NAMALWA (cell line): Measurements from ENCODE around the gene IDH2.

Source experiments
- DNase-seq: peaks from one replicate; pipeline ENCODE4 v3.0.0-alpha.2; 2015; ENCODE audit warnings: low spot score

Gene IDH2

DNA sequence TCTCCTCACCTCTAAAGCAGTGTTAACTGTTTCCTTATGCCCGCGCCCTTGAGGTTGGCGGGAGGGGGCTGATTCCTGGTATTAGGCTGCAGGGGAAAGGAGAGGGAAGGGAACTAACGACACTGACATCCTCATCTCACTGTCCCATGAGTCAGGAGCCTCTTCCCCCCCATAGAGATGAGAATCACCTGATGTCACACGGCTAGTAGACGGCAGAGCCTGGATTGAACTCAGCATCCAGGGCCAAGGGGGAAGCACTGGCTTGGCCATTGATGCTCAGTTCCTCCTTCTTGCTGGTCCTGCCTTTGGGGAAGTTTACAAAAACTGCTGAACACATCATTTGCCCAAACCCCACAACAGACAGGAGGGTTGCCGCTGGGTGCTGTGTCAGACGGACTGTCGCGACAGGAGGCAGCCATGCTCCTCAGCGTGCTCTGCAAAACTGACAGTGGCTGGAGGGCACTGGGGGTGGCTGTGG is 38.5 kb downstream of the IDH2 start:
- DNase-seq, result no peak

DNA sequence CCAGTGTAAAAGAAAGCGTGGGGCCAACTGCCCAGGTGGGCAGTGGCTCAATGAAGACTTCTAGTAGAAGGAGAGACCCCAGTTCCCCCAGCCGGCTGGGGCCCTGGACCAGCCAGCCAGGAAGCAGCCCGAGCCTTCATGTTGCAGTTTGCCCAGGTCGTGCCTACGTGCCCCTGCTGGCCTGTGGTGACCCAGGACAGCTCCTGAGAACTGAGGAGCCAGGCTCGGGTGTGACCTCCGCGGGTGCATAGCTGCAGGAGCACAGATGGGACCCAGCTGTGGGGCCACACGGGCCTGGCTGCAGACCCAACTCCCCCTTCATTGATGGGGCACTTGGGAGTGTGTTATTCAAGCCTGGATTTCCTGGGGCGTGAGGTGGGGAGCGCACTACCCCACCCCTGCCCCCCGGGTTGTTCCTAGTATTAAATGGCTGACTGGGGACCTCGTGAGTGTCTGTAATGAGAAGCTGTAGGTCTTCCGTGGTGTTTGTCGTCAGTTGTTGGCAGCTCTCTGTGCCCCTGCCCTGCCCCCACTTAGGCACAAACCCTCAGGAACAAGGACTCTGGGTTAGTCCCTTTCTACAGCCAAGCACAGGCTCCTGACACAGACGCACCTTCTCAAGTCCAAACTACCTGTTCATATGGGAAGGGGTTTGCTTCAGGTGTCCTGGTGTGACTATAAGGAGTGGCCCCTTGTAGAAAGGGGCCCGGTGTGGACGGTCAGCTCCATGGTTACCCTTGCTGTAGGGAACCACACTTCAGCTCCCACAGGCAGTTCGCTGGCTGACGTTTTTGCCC is 39.1 kb downstream of the IDH2 start:
- no peak for DNase-seq

DNA sequence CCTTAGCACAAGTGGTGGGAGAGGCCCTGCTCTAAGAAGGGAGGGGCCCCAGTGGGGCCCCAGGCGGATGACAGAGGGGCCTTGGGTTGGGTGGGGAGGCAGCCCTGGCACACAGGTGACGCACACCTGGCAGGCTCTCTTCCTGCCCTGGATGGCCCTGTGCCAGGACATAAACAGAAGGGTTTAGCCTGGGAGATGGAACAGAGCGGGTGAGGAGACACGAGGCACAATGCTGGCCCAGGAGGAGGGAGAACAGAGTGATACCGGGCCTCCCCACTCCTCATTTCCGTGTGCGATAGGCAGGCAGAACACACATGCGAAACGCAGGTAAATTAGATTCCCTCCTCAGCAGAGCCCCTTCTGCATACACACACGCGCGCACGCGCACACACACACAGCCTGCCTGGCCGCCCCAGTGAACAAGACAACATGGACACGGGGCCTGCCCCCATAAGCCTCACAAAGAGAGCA is 39.8 kb downstream of the IDH2 start:
- DNase-seq, result no peak

DNA sequence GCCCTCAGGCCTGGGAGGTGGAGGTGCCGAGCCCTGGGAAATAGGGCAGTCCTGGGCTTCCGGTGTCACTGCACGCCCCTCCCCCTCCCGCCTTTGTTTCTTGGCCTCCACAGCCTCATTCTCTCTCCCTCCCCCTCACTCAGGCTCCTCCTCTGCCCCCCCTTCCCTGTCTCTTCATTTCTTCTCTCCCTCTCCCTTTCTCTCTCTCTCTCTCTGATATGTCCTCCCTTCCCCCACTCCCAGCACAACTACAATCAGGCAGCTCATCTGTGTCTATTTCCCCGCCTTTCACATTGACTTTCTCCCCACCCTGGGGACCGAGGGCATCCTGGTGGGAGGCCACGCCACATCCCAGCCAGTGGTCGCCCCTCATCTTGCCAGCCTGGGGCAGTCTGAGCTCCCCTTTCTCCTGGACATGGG is 40.2 kb downstream of the IDH2 start:
- DNase-seq, result no peak

DNA sequence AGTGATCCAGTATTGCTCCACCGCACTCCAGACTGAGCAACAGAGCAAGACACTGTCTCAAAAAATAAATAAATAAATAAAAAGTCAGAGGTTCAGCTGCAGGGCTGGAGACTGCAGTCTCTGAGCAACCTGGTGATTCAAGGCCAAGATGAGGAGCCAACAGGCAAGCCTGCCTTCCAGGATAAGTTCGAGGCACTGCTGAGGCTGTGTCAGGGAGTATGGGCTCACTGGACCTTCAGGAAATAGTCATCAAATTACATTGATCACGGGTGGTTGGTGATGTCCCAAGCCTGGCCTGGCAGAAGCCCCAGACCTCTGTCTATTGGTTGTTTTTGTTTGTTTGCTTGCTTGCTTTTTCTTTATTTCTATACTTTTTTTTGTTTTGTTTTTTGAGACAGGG is 41.5 kb downstream of the IDH2 start:
- DNase-seq, result no peak

DNA sequence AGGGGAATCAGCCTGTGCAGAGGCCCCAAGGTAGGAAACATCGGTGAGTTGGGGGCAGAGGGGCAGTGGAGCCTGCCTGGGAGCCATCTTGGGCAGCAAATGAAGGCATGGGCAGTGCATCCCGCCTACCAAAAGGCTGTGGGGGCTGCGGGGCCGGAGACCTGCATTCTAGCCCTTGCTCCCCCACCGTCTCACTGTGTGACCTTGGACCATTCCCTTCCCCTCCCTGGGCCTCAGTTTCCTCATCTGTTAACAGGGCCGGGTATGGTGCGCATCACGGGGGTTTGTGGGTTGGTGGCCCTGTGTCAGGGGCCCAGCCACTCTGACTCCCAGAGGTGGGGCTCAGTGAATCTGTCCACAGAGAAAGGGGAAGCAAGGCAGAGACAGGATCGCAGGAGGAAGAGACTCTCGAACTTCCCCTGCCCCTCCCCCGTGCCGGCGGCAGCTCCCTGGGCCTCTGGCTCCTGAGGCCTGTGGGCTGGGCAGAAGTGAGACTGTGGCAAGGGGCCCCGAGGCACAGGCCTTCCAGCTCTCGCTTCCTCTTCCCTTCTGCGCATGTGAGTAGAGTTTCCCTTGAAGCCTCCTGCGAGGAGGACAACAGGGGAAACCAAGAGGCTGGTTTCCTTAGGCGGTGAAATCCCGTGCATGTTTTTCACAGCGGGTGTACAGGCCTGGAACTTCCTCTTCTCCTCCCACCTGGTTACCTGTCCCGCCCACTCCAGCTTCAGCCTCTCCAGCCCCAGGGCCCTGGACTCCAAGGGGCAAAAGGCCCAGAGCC is 42.9 kb downstream of the IDH2 start:
- DNase-seq, result peak; percentile 90

DNA sequence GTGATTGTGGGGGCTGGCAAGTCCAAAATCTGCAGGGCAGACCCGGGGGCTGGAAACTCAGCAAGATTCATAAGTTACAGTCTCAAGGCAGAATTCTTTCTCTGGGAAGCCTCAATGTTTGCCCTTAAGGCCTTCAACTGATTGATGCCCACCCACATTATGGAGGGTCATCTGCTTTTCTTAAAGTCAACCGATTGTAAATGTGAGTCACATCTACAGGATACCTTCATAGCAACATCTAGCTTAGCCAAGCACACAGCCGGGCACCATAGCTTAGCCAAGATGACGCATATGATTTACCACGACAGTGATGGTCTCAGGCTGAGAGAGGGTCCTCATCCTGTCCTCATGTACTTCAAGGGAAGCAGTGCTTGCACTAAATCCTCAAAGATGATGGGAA is 43.5 kb downstream of the IDH2 start:
- no peak for DNase-seq

DNA sequence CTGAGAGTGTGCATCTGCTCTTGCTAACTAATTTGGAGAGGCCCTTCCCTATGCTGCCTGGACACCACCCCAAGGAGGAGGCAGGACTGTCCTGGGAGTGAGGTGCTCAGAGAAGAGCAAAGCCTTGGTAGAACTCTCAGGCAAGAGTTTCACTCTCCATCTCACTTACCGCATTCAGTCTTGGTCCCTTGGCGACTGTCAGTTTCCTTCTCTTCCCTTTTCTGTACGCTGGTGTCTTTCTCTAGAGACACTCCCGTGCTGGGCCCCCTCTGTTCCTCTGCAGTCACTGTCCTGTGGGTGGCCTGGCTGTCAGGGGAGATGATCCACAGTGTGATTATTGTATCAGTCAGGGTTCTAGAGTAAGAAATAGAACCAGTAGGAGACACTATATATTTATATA is 44.0 kb downstream of the IDH2 start:
- DNase-seq, result peak; percentile 40

DNA sequence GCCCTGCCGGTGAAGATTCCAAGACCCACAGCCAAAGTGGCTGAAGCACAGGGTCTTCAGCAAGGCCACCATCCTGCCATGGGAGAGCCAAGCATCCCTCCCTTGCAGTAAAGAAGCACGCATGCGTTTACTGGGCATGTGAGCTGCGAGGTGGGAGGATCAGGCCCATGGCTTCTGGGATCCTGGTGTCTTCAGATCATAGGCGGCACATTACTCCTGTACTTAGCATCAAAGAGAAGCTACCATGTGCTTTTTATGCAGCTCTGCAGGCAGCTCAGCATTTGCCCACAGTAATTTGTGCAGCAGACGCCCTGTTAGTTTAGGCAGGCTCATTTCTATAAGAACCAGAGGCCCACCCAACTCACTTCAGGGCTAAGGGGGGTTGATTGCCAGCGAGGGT is 45.7 kb downstream of the IDH2 start:
- no peak for DNase-seq

DNA sequence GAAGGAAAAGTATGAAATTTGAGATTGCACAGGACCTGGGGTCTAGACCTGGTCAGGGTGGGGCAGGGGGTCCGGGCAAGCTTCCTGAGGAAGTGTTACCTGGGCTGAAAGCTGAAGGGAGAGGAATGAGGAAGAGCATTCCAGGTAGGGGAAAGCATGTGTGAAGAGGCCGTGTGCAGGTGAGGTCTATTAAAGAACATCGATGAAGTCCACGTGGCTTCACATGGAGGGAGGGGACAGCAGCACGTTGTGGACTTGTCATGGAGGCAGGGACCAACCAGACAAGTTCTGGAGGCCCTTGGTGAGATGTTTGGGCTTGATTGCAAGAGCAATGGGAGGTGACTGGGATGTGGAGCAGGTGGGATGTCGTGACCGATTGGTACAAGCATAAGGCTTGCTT is 47.1 kb downstream of the IDH2 start:
- no peak for DNase-seq

DNA sequence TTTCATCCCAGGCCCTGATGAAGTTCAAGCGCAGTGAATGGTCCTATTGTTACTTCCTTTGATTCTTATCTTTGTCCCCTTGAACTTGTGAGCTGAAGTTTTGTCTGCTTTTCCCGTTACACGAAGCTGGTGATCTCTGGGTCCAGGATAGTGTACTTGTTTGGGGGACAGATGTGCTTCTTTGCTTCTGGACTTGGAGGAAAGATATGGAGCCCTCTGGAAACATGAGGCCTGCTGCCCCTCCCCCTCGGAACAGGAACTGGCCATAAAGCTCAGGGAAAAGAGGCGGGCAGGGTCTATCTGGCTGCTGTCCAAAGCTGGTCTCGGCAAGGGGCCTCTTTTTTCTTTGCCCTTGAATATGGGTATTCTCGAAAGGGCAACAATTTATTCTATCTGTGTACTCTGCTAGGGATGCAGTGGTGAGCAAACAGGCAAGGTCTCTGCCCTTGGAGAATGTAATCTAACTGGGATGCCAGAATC is 47.6 kb downstream of the IDH2 start:
- no peak for DNase-seq

DNA sequence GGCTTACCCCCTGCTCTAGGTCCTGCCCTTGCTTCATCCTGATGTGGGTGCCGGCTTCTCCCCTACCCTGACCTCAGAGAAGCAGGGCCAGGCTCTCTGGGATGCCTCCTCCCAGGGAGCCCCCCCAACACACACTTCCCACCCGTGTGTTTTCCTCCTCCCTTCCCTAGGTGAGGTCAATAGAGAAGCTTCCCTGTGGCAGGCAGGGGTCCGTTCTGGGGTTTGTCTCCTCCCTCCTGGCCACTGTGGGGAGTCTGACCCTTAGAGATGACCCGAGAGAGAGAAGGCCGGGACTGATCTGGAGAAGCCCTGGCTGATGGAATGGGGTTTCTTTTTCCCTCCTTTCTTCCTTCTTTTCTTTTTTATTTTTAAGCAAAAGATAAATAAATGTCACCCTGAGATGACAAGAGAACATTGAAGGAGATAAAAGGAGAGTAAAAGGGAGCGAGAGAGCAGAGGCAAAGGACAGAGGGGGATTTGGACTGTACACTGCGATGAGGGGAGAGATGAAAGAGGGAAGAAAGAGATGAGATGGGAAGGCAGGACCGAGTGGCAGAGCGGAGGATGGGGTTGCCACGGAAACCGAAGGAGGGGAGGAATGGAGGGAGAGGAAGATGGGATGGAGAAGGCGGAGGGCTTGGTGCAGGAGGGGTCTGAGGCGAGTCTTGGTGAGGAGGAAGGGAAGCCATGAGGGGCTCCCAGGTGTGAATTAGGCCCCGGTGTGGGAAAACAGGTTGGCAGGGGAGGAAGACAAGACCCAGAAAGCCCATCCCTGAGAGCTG is 48.4 kb downstream of the IDH2 start:
- DNase-seq, result no peak

DNA sequence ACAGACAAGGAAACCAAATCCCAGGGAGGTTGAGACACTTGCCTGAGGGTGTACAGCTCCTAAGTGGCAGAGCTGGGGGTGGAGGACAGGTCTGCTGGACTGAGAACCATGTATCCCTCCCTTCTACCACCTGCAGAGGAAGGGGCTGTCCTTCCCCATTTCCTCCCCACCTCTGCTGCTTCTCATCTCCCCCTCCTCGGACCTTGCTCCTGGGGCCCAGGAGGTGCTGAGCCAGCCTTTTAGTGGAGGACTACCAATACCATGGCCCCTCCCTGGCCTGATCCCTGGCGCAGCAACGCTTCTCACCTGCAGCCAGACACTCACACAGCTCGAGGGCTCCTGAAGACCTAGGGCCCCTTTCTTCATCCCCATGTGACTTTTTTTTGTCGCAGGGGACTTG is 50.4 kb downstream of the IDH2 start:
- DNase-seq, result no peak

DNA sequence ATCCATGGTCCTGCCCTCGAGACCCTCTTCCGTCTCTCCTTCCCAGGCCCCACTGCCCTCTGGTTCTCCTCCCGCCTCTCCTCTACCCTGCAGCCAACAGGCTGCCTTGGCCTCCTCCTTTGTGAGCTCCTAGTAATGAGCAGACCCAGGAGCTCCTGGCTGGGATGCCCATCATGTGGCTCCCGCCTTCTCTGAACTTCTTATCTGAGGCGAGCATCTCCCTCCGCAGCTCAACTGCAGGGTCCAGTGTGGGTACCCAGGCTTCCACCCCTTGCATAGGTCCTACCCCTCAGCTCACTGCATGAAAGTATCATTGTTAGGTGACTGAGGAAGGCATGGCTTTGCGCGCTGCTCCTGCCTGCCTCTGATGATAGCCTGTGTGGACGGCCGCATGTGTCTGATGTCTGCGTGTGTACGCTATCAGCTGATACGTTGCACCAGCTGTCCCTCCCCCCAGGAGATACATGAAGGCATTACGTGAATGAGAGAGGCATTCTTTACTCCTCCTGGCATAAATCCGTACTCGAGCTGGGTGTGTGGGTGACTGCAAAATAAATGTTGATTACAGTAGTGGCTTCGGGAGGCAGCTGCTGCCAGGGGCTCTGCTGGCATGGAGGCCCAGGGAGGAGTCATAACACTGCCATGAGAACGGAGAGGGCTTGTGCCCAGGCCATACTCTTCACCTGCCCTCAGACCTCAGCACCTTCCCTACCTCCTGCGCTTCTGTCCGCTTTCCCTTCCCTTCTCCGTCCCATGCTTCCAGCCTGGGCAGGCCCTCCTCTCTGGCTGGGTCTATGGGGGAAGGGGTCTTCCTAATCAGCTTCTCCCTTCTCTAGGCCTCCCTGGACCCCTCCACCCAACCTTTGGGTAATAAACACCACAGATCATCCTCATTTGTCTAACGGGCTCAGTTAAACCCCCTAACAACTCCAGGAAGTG is 52.3 kb downstream of the IDH2 start:
- DNase-seq, result no peak

DNA sequence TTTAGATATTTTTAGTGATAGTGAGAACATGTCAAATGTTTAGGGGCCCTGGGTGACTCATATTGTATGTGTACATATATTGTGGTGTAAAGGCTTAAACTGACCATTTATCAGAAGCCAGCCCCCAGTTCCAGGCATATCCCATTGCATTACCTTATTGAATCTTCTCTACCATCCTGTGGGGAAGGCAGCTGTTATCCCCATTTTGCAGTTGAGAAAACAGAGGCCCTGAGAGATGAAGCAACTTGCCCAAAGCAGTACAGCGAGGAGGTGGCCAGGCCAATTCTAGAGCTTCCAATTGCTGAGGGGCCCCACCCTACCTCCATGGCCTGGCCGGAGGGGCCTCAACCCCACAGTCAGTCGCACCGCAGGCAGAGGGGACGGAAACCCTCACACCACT is 53.2 kb downstream of the IDH2 start:
- DNase-seq, result no peak

DNA sequence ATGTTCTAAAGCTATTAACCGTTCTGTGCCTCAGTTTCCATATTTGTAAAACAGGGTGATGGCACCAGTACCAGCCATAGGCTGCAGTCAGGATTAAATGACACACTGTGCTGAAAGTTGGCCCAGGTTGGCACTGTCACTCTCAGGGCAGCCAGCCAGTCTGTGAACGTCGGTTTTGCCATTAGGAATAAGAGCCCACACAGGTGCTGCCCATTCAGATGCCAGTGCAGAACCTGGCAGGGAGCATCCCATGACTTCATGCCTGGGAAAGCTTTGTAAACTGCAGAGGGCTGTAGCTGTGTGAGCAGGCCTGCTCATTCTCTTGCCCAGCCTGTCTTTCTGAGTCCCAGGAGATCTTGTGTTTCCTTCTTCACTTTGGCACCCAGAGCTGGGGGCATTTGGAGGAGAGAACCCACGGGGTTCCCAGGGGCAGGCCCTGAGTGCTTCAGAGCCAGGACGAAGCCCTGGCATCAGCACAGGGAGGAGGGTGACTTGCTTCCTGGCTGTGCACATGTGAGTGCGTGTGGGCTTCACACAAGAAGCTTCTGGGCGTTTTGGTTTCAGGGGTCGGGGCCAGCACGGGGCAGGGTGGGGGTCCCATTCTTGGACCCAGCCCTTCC is 54.2 kb downstream of the IDH2 start:
- DNase-seq, result no peak

DNA sequence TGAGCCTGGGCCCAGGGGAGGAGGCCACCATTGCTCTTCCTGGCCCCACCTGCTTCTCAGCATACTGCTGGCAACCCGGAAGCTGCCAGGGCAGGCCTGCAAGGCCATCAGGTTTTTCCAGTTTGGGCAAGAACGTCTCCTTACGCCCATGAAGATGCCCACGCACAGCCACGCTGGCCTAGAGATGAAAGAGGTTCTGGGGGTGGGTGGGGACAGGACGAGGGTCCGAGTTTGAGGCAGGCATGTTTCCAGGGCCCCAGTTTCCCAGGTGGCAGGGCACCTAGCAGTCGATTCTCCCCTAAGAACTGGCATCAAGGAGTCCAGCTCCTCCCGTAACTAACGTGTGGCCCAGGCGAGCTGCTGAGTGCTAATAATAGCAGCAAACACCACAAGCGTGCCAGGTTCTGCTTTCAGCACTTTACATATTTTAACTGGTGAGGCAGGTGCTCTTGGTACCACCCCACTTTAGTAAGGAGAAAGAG is 55.3 kb downstream of the IDH2 start:
- peak; percentile 63 for DNase-seq

DNA sequence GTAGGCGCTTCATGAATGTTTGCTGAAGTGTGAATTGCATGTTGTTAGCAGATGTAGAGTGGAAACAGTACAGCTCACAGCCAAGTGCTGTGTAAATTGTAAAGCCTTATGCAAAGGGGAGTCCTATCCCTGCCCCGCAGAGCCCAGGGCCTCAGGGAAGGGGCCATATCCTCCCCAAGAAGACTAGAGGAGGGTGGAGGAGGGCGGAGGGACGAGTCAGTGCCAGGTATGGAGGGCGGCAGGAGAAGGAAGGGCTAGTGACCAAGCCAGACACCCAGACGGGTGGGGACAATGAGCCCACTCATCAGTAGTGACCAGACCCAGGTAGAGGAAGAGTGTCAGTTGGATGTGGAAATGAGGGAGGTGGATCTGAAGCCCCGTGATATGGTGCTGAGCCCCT is 56.0 kb downstream of the IDH2 start:
- DNase-seq, result no peak

DNA sequence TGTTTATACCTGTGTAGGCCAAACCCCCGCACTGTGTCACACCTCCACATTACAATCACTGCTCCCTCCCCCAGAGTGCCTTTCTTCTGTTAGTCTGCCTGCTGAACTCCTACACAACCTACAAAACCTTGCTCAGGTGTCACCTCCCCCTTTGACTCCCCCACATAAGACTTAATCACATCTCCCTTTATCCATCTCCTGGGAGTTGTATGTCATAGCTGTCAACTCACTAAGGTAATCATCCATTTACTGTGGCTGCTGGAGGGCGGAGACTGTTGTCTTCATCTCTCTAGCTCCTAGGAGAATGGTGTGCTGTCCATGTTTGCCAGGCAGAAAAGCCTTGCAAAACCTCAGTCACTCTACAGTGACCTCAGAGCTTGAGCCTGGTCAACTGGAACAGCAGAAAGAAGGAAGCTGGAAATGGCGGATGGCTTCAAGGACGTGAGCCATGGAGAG is 57.3 kb downstream of the IDH2 start:
- DNase-seq, result no peak

DNA sequence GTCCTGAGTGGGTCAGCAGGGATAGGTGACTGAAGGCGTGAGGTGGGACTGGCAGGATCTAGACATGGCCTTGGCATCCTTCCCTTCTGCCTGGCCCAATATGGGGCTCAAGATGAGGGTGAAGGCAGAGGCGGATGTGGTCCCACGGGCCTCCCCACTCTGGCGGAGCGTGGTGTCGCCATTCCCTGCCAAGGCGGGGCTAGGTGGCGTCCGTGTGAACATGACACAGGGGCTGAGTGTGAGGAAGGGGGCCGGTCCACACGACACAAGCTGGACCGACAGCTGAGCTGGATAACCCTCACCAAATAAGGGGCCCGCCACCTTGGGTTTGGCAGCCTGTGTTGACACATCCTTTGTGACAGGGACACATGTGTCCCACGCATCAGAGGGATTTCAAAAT is 58.1 kb downstream of the IDH2 start:
- no peak for DNase-seq
